Fibroblast of skin of left quadriceps (primary cell): Measurements from ENCODE around the gene POU2F1.
A peak's percentile ranks its signal among the peaks of the same experiment; 100 is the strongest.

ENCODE experiments used
- DNase-seq, 2 experiments: peaks; one replicate each; pipeline ENCODE4 v3.0.0-alpha.2; 2013; ENCODE audit warnings: low read depth in 2 of 2

Gene POU2F1

GRCh38 chr1:167272369-167272957 lies 51.8 kb downstream of the POU2F1 start:
- no peak for DNase-seq

GRCh38 chr1:167273027-167273800 lies 52.5 kb downstream of the POU2F1 start:
- peak; percentile 23 to 32 for DNase-seq

DNA sequence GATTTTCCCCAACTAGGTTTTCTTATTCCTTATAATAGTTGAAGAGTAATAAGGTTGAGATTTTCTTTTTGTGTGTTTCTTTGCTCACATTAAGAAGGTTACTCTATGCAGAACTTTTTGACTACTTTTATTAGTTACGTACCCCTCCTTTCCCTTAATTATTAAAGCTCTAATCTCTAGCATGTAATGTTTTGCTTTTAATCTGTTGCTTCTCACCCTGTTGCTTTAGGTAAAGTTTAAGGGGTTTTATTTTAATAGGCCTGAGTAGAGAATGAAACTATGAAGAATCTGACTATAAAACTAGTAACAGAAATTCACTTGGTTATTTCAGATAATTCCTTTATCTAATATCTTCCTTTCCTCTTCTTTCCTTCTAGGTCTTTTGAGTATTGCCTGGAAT lies 53.4 kb downstream of the POU2F1 start:
- no peak for DNase-seq

DNA sequence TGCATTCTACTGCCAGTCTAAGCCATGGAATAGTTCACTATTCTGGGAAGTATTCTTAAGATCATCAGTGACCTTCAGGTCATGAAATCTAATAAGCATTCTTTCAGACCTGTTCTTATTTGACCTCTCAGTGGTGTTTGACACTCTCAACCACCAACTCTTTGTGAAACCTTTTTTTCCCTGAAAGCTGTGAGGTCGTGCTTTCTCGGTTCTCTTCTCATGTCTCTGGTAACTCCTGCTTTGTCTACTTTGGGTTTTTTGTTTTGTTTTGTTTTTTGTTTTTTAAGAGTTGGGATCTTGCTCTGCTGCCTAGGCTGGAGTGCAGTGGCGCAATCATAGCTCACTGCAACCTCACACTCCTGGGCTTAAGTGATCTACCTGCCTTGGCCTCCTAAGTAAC lies 56.3 kb downstream of the POU2F1 start:
- DNase-seq: no peak

DNA sequence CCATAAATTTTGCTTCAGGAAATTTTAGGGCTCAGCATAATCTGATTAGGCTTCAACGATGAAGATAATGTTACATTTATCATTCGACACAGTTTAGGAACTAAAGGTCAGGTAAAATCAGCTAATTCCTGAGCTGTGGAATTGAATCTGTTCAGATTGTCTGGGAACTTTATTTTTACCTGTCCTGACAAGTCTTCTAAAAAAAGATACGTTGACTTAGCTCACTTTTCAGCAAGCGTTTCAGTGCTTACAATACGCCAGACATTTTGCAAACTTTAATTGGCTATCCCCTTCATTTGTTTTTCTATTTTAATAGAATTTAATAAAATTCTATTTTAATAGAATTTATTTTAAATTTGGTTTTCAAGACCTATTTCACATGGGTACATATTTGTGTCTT lies 57.8 kb downstream of the POU2F1 start:
- no peak for DNase-seq

DNA sequence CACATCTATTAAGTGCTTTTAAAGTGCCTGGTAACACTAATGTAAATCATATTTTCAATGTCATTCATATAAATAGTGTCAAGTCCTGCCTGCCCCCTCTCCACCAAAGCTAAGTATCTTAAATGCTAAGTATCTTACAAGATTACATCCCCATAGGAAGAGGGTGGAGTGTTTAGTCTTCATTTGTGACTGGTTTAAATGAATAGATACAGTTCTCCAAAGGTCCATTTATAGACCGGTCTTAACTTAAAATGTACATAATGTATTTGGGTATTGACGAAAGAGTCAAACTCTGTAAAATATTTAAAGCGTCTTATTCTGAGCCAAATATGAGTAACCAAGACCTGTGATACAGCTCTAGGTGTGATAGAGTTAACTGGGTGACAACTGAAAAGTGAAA lies 60.2 kb downstream of the POU2F1 start:
- no peak for DNase-seq

DNA sequence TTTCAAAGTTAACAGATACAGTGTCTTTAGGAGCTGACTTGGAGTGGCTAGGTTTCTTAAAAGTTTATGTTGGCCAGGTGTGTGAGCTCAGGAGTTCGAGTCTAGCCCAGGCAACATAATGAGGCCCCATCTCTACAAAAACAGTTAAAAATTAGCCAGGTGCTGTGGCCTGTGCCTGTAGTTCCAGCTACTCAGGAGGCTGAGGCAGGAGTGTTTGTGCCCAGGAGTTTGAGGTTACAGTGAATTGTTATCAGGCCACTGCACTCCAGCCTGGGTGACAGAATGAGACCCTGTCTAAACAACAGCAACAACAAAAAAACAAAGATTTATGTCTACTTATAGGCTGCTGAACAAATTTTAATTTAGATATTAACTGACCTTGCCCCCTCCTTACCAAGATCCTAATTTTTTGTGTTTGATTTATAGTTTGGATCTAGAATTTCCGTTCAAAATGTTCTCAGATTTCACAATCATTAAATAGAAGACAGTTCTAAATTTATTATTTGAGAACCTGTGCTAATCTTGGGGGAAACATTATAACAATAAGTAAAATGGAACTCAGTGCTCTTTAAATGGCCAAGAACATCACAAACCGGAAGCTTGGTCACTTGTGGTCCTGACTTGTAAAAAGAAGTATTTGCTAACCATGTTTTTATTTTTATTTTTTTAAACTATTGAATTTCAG lies 67.8 kb downstream of the POU2F1 start:
- no peak for DNase-seq

DNA sequence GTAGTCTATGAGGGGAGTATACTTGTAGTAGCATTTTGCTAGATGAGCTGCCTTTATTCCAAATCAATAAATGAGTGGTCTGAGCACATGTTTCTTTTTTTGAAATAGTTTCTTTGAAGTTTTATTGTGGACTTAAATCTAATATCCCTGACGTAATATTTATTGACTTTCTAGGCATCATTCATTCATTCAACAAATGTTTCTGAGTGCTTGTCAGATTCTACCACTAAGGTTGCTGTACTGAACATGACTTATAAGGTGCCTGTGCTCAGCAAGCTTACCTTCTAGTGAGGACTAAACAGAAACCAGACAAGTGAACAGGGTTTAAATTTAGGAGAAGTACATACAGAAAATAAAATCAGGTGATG lies 68.4 kb downstream of the POU2F1 start:
- no peak for DNase-seq

GRCh38 chr1:167289966-167290365 lies 69.3 kb downstream of the POU2F1 start:
- no peak for DNase-seq

DNA sequence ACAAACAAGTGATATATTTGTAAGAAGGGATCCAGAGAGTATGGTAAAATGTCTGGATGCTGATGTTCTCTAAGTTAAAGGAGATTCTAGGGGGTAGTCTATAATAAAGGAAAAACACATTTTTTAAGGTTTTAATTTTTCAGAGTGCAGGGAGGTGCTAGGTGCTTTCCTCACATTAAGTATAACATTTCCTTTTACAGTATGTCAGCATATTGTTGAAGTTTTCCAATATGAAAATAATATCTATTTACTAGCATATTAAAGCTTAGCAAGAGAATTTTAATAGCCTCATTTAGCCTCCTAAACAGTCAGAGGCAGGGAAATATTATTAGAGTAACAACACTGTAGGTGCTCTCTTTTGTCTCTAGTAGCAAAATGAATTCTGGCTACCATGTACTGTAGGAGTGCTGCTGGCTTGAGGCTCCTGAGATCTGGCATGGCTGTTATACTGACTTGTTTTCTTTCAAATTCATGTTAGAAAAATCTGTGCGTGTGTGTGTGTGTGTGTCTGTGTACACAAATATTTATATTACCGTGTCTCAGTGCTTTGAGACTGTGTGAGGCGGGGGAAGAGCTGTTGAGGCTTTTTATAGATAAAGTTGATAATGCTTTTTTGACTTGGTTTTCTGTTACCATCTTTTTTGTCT lies 71.0 kb downstream of the POU2F1 start:
- DNase-seq: no peak

DNA sequence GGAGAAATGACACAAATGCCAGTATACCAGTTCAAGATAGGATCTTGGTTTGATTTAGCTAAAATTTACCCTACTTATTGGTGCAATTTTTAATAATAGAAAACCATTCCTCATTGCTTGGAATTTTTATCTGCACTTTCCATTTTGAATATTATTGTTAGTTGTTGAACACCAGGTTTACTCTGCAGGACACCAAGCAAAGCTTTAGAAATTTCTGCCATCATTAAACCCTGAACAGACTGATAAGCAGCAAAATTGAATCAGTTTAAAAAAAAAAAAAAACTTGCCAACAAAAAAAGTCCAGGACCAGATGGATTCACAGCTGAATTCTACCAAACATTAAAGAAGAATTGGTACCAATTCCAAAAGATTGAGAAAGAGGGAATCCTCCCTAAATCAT lies 71.5 kb downstream of the POU2F1 start:
- no peak for DNase-seq

- DNase-seq: no peak
Measured at GRCh38 chr1:167293057-167293456, 72.4 kb downstream of the POU2F1 start.

DNA sequence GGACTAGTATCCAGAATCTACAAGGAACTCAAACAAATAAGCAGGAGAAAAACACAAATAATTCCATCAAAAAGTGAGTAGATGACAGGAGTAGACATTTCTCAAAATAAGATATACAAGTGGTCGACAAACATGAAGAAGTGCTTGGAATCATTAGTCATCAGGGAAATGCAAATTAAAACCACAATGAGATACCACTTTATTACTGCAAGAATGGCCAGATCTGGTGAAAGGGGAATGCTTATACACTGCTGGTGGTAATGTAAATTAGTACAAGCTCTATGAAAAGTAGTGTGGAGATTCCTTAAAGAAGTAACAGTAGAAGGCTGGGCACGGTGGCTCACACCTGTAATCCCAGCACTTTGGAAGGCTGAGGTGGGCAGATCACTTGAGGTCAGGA lies 73.8 kb downstream of the POU2F1 start:
- peak; percentile 2 to 14 for DNase-seq

GRCh38 chr1:167297222-167298214 lies 76.8 kb downstream of the POU2F1 start:
- DNase-seq: no peak

GRCh38 chr1:167298325-167298724 lies 77.6 kb downstream of the POU2F1 start:
- DNase-seq: no peak

DNA sequence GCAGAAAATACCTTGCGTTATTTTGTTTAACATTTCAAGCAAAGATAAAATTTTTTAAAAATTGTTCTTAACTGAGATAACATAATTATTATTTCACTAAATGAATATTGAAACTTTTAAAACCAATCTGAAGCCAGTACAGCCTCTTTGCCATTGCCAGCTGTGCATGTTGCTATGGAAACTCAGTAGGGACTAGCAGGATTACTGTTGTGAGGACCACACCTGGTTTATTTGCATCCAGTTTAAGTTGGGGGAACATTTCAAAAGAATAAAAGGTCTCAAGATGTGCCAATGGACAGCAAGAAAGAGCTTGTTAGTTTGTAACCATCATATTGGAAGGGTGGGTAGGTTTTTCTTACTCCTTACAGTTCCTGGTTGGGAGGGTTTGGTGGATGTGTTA lies 80.7 kb downstream of the POU2F1 start:
- no peak for DNase-seq

- DNase-seq: no peak
Measured at GRCh38 chr1:167304165-167304564, 83.5 kb downstream of the POU2F1 start.

DNA sequence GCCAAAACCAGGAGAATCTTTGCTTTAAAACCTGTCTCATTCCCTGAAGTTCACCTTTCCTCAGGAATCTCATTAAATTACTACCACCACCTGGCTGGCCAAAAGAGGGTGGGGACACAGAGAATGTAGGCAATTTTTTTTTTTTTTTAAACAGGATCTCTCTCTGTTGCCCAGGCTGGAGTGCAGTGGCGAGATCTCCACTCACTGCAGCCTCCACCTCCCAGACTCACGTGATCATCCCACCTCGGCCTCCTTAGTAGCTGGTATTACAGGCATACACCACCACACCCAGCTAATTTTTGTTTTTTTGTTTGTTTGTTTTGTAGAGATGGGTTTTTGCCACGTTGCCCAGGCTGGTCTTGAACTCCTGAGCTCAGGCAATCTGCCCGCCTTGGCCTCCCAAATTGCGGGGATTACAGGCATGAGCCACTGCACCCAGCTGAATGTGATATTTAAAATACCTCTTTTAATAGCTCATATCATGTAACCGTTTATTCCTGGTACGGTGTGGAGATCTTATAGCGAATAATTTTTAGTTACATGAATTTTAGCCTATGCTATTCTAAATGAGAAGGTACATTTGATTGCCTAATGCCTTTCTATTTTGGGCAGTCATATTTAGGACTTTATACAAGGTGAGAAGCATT lies 84.5 kb downstream of the POU2F1 start:
- no peak for DNase-seq

- no peak for DNase-seq
Measured at GRCh38 chr1:167305706-167306277, 85.1 kb downstream of the POU2F1 start.

GRCh38 chr1:167310732-167311131 lies 90.0 kb downstream of the POU2F1 start:
- no peak for DNase-seq

DNA sequence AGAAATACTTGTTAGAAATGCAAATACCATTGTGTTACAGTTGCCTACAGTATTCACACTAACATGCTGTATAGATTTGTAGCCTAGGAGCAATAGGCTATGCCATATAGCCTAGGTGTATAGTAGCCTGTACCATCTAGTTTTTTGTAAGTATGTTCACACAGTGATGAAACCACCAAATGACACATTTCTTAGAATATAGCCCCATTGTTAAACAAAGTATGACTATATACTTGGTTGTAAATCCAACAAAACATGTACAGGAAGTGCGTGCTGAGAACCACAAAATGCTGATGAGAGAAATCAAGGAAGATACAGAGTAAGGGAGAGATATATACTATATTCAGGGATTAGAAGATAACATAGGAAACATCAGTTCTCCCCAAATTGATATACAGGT lies 92.2 kb downstream of the POU2F1 start:
- no peak for DNase-seq
